ENCODE measurements around the gene TERC.
"Not testable (repeated sequence)": the region's sequence is repeated elsewhere in the genome, so short reads cannot be mapped to it uniquely, and the experiment has no call there.

TERC gene

GRCh38 chr3:169744366-169745054 lies 20.4 kb downstream of the TERC start:
- H3F3A ChIP-seq (ENCODE audit: low read depth): no peaks in the 10 kb centered on the region
- no peaks in the 10 kb centered on the region for H3K79me2 ChIP-seq (ENCODE audit: insufficient read depth, low read length)
- H3K9me3 ChIP-seq (ENCODE audit: insufficient read depth, low read depth, low read length): no peaks in the 10 kb centered on the region
- no peaks in the 10 kb centered on the region for H4K20me1 ChIP-seq (ENCODE audit: insufficient read depth, low read length, poor library complexity, severe bottlenecking)
- no peaks in the 10 kb centered on the region for H3K9me2 ChIP-seq (replicated peaks; ENCODE audit: low read depth, low read length)
- H3K4me2 ChIP-seq (ENCODE audit: low read depth, low read length, poor library complexity, severe bottlenecking): peak overlapping the region; percentile 18
- H3K27me3 ChIP-seq (ENCODE audit: insufficient read depth, low read length, poor library complexity, severe bottlenecking): no peaks in the 10 kb centered on the region
- no peak overlapping the region for H3K9ac ChIP-seq (ENCODE audit: low read depth, low read length, poor library complexity, severe bottlenecking)
- H2AFZ ChIP-seq (ENCODE audit: low read length): 0 out of 2 replicates have a peak overlapping the region, but pooled peaks have one; percentile 9
- H3K36me3 ChIP-seq (ENCODE audit: insufficient read depth, low read length): no peaks in the 10 kb centered on the region
- TF ChIP-seq CTCF (conservative IDR thresholded peaks at IDR 0.05; ENCODE audit: low read length): peak; percentile 92
- TF ChIP-seq EZH2phosphoT487 (IDR thresholded peaks at IDR 0.05; ENCODE audit: borderline replicate concordance): no peak
- H3K4me3 ChIP-seq (ENCODE audit: low read length, poor library complexity, severe bottlenecking): no peak overlapping the region
- peaks cover 6% of the 10 kb centered on the region for H3K4me1 ChIP-seq (ENCODE audit: insufficient read depth, low read length, poor library complexity, severe bottlenecking)

DNA sequence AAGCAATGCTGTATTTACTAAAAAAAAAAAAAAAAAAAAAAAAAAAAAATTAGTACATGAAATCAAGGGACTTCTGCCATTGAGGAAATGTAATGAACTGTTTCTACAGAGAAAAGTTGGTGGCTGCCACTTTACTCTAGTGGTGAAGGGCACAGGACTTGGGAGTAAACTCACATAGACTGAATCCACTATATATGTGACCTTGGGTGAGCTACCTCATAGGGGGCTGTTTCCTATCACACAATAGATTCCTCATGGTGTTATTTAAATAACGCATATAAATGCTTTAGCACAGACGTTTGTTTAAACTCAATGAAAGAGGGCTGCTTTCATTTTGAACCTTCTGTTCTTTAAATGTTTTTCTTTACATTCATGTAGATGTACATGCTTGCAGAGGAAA lies 25.8 kb downstream of the TERC start:
- H3K36me3 ChIP-seq (ENCODE audit: insufficient read depth, low read length): no peaks in the 10 kb centered on the region
- H3K9me3 ChIP-seq (ENCODE audit: insufficient read depth, low read depth, low read length): peaks cover 3% of the 10 kb centered on the region; the same call in 1 of the 2 replicates
- H2AFZ ChIP-seq (ENCODE audit: low read length): no peak overlapping the region
- H3K4me2 ChIP-seq (ENCODE audit: low read depth, low read length, poor library complexity, severe bottlenecking): no peak overlapping the region
- no peaks in the 10 kb centered on the region for H3F3A ChIP-seq (ENCODE audit: low read depth)
- no peak overlapping the region for H3K4me3 ChIP-seq (ENCODE audit: low read length, poor library complexity, severe bottlenecking)
- no peaks in the 10 kb centered on the region for H3K27me3 ChIP-seq (ENCODE audit: insufficient read depth, low read length, poor library complexity, severe bottlenecking)
- H3K79me2 ChIP-seq (ENCODE audit: insufficient read depth, low read length): no peaks in the 10 kb centered on the region
- H4K20me1 ChIP-seq (ENCODE audit: insufficient read depth, low read length, poor library complexity, severe bottlenecking): no peaks in the 10 kb centered on the region
- H3K9ac ChIP-seq (ENCODE audit: low read depth, low read length, poor library complexity, severe bottlenecking): no peak overlapping the region
- TF ChIP-seq EZH2phosphoT487 (IDR thresholded peaks at IDR 0.05; ENCODE audit: borderline replicate concordance) (no peak), CTCF (conservative IDR thresholded peaks at IDR 0.05; ENCODE audit: low read length) (no peak)
- H3K4me1 ChIP-seq (ENCODE audit: insufficient read depth, low read length, poor library complexity, severe bottlenecking): peaks cover 1% of the 10 kb centered on the region
- H3K9me2 ChIP-seq (replicated peaks; ENCODE audit: low read depth, low read length): no peaks in the 10 kb centered on the region

GRCh38 chr3:169731857-169732256 lies 33.0 kb downstream of the TERC start:
- H3K9ac ChIP-seq (ENCODE audit: low read depth, low read length, poor library complexity, severe bottlenecking); H3K9me2 ChIP-seq (replicated peaks; ENCODE audit: low read depth, low read length); H4K20me1 ChIP-seq (ENCODE audit: insufficient read depth, low read length, poor library complexity, severe bottlenecking); H3K36me3 ChIP-seq (ENCODE audit: insufficient read depth, low read length); H3K4me3 ChIP-seq (ENCODE audit: low read length, poor library complexity, severe bottlenecking); H3K79me2 ChIP-seq (ENCODE audit: insufficient read depth, low read length); H3K27me3 ChIP-seq (ENCODE audit: insufficient read depth, low read length, poor library complexity, severe bottlenecking); H3K4me2 ChIP-seq (ENCODE audit: low read depth, low read length, poor library complexity, severe bottlenecking); H3K4me1 ChIP-seq (ENCODE audit: insufficient read depth, low read length, poor library complexity, severe bottlenecking); H3F3A ChIP-seq (ENCODE audit: low read depth); H2AFZ ChIP-seq (ENCODE audit: low read length): not testable (repeated sequence)
- peaks cover 14% of the 10 kb centered on the region; the same call in 1 of the 2 replicates for H3K9me3 ChIP-seq (ENCODE audit: insufficient read depth, low read depth, low read length)

- TF ChIP-seq CTCF (conservative IDR thresholded peaks at IDR 0.05; ENCODE audit: low read length) (no peak), EZH2phosphoT487 (IDR thresholded peaks at IDR 0.05; ENCODE audit: borderline replicate concordance) (no peak)
- no peaks in the 10 kb centered on the region for H3K36me3 ChIP-seq (ENCODE audit: insufficient read depth, low read length)
- H3K4me2 ChIP-seq (ENCODE audit: low read depth, low read length, poor library complexity, severe bottlenecking): no peak overlapping the region
- H3K27me3 ChIP-seq (ENCODE audit: insufficient read depth, low read length, poor library complexity, severe bottlenecking): no peaks in the 10 kb centered on the region
- H3F3A ChIP-seq (ENCODE audit: low read depth): no peaks in the 10 kb centered on the region
- H2AFZ ChIP-seq (ENCODE audit: low read length): no peak overlapping the region
- H3K9me2 ChIP-seq (replicated peaks; ENCODE audit: low read depth, low read length): no peaks in the 10 kb centered on the region
- H4K20me1 ChIP-seq (ENCODE audit: insufficient read depth, low read length, poor library complexity, severe bottlenecking): no peaks in the 10 kb centered on the region
- no peaks in the 10 kb centered on the region for H3K4me1 ChIP-seq (ENCODE audit: insufficient read depth, low read length, poor library complexity, severe bottlenecking)
- no peak overlapping the region for H3K4me3 ChIP-seq (ENCODE audit: low read length, poor library complexity, severe bottlenecking)
- H3K9ac ChIP-seq (ENCODE audit: low read depth, low read length, poor library complexity, severe bottlenecking): no peak overlapping the region
- no peaks in the 10 kb centered on the region for H3K9me3 ChIP-seq (ENCODE audit: insufficient read depth, low read depth, low read length)
- H3K79me2 ChIP-seq (ENCODE audit: insufficient read depth, low read length): no peaks in the 10 kb centered on the region
Observed at GRCh38 chr3:169722724-169723123, 42.1 kb downstream of the TERC start.

GRCh38 chr3:169718415-169718814 lies 46.4 kb downstream of the TERC start:
- not testable (repeated sequence) for H3K79me2 ChIP-seq (ENCODE audit: insufficient read depth, low read length); H2AFZ ChIP-seq (ENCODE audit: low read length); H3K9me2 ChIP-seq (replicated peaks; ENCODE audit: low read depth, low read length); H3K36me3 ChIP-seq (ENCODE audit: insufficient read depth, low read length); H3K27me3 ChIP-seq (ENCODE audit: insufficient read depth, low read length, poor library complexity, severe bottlenecking); H3K9ac ChIP-seq (ENCODE audit: low read depth, low read length, poor library complexity, severe bottlenecking); H3K4me1 ChIP-seq (ENCODE audit: insufficient read depth, low read length, poor library complexity, severe bottlenecking); H3K4me3 ChIP-seq (ENCODE audit: low read length, poor library complexity, severe bottlenecking); H4K20me1 ChIP-seq (ENCODE audit: insufficient read depth, low read length, poor library complexity, severe bottlenecking); H3K4me2 ChIP-seq (ENCODE audit: low read depth, low read length, poor library complexity, severe bottlenecking); H3K9me3 ChIP-seq (ENCODE audit: insufficient read depth, low read depth, low read length); H3F3A ChIP-seq (ENCODE audit: low read depth)

All from Loucy (cell line).